ENCODE results near the gene MICB. TPM values are rescaled to one million over a fixed set of nuclear protein-coding genes. Genes with fewer than 3 reads are reported as not detected.
"Not testable (repeated sequence)": the region's sequence is repeated elsewhere in the genome, so short reads cannot be mapped to it uniquely, and the experiment has no call there.

The MICB gene
- total RNA-seq, 1 donor from 2014 or later = 1.9 TPM

DNA sequence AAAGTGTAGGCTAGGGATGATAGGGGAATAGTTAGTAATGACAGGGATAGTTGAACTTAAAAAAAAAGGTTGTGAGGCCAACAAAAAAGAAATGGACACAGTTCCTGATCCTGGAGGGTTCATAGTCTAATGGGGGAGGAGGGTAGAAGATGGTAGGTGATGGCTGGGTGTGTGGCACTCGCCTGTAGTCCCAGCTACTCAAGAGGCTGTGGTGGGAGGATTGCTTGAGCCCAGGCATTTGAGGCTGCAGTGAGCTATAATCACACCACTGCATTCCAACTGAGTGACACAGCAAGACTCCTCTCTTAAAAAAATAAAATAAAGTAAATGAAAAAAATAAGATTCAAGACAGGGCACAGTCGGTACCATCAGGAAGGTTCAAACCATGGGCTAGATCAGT is 2.4 kb upstream of the MICB start:
- DNase-seq (ENCODE audit: low spot score) = no peak
- intact Hi-C loops (cut with DNase I) = loop anchor here (5.0 kb wide), 1 partner anchor 102 kb away; no protein-coding TSS in a partner anchor

DNA sequence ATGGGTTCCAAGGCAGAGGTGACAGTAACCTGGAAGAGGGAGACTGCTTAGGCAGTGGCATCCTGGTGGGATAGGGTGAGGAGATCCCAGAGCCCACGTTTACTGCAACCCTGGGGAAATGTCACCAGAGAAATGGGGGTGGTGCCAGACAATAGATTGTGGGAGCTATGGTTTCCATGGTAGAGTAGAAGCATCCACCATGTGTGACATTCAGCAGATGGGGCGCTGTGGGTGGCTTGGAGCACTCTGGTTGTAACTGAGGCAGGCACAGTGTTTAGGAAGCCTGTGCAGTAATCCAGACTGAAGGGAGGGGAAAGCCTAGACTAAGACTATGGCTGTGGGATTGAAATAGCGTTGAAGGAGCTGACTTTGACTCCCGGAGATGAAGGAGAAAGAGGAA is 1.1 kb upstream of the MICB start:
- DNase-seq (ENCODE audit: low spot score) = not testable (repeated sequence)
- intact Hi-C loops (cut with DNase I) = loop anchor here (5.0 kb wide), 1 partner anchor 100 kb away; no protein-coding TSS in a partner anchor

DNA sequence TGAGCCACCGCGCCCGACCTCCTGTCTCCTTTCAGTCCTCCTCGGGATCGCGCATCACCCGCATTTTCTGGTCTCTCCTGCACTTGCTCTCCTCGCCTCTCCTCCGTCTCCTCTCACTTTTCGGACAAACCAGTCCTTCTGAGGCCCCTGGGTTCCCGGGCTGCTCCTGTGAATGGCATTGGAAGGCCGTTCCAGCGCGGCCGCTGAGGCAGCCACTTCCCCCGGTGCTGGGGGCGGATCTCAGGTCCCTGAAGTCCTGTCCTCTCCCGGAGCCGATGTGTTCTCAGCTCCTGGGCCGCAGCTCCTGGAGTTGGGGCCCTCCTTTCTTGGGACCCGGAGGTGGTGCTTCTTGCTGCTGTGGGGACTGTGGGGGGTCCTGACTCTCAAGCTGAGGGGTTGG is 803 bp downstream of the MICB start:
- intact Hi-C loops (cut with DNase I) = loop anchor here (5.0 kb wide), 1 partner anchor 99 kb away; no protein-coding TSS in a partner anchor
- no peak for DNase-seq (ENCODE audit: low spot score)

DNA sequence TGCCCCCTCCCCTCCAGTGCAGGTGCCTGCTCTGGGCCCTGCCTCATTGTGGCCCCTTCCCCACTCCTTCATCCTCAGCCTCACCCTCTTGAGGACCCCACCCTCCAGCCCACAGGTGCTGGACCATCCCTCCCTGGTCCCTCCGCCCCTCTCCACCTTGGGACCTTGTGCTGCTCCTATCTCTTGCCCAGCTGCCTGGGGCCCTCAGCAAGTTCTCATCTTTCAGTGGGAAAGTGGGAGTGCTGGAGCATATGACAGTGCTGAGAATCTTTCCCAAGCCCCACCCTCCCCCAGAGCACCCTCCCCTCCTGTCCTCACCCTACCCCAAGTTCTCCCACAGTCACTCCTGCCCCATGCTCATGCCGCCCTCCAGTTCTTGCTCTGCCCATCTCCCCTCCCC is 1.7 kb downstream of the MICB start:
- intact Hi-C loops (cut with DNase I) = loop anchor here (5.0 kb wide), 1 partner anchor 98 kb away; no protein-coding TSS in a partner anchor
- DNase-seq (ENCODE audit: low spot score) = not testable (repeated sequence)

DNA sequence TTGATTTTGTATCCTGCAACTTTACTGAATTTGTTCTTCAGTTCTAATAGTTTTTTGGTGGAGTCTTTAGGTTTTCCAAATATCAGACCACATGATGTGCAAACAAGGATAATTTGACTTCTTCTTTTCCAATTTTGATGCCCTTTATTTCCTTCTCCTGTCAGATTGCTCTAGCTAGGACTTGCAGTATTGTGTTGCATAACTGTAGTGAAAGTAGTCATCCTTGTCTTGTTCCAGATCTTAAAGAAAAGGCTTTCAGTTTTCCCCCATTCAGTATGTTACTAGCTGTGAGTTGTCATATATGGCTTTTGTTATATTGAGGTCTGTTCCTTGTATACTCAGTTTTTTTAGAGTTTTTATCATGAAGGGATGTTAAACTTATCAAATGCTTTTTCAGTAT is 4.6 kb downstream of the MICB start:
- intact Hi-C loops (cut with DNase I) = no loop called here
- DNase-seq (ENCODE audit: low spot score) = no peak

DNA sequence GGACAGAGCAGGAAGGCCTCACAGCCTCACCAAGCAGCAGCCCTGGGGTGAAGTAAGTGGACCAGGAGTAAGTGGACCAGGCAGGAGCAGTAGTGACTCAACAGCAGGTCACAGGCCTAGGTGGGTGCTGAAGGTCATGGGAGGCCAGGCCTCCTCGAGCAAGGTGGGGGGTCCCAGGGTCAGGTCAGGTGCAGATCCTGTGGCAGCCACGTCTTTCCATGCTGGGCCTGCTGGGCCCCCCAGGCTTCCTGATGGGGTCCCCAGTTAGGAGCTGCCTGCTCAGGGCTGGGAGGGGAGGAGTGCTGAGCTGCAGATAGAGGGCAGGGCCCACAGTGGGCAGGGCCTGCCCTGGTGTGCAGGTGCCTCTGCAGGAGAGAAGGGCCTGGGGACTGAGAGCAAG is 11.1 kb downstream of the MICB start:
- intact Hi-C loops (cut with DNase I); DNase-seq (ENCODE audit: low spot score): not testable (repeated sequence)

DNA sequence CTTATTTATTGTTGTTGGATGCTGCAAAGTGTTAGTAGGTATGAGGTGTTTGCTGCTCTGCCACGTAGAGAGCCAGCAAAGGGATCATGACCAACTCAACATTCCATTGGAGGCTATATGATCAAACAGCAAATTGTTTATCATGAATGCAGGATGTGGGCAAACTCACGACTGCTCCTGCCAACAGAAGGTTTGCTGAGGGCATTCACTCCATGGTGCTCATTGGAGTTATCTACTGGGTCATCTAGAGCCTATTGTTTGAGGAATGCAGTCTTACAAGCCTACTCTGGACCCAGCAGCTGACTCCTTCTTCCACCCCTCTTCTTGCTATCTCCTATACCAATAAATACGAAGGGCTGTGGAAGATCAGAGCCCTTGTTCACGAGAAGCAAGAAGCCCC is 12.1 kb downstream of the MICB start:
- no peak for DNase-seq (ENCODE audit: low spot score)
- intact Hi-C loops (cut with DNase I) = no loop called here

DNA sequence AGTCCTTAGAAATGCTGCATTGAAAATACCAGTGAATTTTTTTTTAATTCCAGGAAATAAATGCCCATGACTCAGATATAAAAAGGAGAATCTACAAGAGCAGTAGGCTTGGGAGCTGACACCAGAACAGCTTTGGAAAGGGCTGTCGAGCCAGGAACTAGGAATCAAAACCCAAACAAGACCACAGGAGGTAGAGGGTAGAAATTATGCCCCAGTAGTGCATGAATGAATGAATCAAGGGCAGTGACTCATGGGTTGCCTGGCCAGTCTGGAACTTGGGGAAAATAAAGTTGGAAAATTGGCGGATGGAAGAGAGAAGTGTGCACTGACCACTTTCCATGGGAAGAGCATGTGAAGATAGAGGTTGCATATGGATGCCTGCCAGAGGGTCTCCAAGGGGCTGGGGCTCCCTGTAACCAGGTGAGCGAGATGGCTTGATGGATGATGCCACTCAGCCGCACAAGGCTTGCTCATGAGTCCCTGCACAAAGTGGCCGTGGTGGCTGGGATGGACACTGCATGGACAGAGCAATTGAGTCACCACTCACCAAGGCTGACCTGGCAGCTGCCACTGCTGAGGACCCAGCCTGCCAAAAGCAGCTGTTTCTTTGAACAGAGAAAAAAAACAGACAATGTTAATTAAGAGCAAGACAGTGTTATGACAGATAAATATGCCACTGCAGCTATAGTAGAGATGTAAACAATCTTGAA is 15.7 kb downstream of the MICB start:
- no peak for DNase-seq (ENCODE audit: low spot score)
- intact Hi-C loops (cut with DNase I) = no loop called here

DNA sequence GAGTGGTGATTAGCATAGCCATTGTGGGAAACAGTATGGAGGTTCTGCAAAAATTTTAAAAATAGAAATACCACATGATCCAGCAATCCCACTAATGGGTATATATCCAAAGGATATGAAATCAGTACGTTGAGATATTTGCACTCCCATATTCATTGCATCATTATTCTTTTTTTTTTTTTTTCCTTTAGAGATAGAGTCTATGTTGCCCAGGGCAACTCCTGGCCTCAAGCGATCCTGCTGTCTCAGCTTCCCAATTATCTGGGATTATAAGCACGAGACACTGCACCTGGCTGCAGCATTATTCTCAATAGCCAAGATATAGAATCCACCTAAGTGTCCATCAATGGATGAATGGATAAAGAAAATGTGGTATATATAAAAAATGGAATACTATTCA is 23.9 kb downstream of the MICB start:
- no peak for DNase-seq (ENCODE audit: low spot score)
- intact Hi-C loops (cut with DNase I) = no loop called here

DNA sequence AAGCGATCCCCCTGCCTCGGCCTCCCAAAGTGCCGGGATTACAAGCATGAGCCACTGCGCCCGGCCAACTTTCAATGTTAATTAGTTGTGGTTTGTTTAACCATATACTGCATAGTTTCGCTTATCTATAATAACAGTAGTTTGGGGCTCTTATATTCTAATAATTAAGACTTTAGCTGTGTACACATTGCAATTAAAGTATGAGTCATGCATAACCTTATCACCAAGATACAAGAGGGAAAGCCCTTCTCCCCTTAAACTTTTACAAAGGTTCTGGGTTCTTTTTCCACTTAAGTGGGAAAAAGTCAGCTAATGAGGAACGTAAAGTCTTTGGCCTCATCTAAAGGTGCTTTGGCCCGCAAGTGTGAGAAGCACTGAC is 27.6 kb downstream of the MICB start:
- DNase-seq (ENCODE audit: low spot score) = no peak
- intact Hi-C loops (cut with DNase I) = no loop called here

DNA sequence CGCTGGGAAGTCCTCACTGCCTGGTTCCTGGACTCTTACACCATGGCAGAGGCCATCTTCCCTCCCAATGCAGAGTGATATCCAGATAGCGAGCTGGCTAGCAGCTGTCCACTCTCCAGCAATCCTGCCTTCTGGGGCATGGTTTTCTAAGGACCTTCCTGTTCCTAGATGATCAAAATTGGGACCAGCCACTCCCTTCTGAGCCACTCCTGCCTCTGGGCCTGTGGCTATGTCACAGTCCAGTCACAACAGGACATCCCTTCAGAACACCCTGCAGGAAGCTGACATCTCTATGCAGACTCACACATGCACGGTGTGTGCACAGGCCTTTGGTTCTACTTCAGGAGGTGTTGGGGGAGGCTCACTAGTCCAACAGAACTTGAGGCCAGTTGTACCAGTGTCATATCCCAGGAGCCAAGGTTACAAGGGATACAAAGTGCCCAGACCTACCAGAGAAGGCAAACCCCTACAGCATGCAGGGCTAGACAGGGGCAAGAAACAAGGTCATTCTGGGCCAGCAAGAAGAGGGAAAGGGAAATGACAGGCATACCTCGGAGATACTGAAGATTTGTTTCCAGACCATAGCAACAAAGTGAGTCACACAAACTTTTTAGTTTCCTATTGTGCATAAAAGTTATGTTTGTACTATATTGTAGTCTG is 28.1 kb downstream of the MICB start:
- intact Hi-C loops (cut with DNase I) = no loop called here
- no peak for DNase-seq (ENCODE audit: low spot score)

DNA sequence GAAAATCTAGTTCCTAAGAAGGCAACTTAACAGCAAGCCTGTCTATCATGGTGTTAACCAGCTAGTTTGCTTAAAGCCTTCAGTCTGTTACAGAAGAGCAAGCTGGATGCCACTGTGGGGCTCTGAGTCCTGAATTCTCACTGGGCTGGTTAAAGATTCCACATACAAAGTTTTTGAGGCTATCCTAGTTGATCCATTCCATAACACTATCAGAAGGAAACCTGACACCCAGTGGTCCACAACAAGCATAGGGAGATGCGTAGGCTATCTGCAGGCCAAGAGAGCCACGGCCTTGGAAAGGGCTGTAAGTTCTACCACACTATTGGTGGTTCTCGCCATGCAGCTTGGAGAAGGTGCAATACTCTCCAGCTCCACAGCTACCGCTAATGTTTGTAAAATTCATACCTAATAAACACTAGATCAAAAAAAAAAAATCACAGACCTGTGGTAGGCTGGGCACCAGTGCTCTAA is 30.4 kb downstream of the MICB start:
- intact Hi-C loops (cut with DNase I) = no loop called here
- no peak for DNase-seq (ENCODE audit: low spot score)

DNA sequence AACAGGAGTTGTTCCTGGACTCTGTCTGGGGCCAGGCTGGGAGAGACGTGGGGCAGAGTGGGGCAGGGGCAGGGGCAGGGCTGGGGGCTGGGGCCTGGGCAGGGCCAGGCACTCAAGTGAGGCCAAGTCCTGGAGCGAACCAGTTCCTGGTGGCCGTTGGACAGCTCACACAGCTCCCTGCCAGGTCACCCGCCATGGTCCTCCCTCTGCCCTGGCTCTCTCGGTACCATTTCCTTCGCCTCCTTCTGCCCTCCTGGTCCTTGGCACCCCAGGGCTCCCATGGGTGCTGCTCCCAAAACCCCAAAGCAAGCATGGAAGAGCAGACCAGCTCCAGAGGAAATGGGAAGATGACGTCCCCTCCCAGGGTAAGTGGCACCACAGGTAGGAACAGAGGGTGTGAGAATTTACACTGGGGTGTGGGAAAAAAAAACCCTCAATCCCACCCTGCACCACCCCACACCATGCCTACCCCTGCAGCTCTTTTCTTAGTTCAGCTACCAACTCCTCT is 30.9 kb downstream of the MICB start, which contains the start of gene MCCD1:
Gene MCCD1 (plus strand): TSS at position 142 of the 508 bp plus-strand sequence. CDS start 53 bp downstream, at position 195.
- intact Hi-C loops (cut with DNase I) = no loop called here
- no peak for DNase-seq (ENCODE audit: low spot score)

DNA sequence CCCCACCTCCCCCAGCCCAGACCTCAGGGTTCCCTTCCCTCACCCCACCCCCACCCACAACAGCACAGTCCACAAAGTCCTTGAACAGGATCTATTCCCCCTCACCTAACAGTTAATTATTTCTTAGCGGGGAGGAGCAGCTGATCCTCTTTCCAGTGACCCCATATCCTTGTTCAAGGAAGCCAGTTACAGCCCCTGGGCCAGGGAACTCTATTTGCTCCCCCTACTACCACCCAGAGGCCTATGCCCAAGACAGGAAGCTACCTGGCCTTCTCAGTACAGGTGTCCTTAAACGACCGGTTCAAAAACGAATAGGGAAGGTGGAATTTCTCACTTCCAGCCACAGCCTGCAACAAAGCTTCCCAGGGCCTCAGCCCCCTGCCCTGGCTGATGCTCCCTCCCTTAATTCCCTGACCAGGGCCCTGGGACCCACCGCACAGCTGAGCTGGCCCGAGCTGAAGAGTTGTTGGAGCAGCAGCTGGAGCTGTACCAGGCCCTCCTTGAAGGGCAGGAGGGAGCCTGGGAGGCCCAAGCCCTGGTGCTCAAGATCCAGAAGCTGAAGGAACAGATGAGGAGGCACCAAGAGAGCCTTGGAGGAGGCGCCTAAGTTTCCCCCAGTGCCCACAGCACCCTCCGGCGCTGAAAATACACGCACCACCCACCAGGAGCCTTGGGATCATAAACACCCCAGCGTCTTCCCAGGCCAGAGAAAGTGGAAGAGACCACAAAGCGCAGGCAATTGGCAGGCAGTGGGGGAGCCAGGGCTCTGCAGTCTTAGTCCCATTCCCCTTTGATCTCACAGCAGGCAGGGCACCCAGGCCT is 31.6 kb downstream of the MICB start:
- intact Hi-C loops (cut with DNase I) = no loop called here
- DNase-seq (ENCODE audit: low spot score) = no peak

DNA sequence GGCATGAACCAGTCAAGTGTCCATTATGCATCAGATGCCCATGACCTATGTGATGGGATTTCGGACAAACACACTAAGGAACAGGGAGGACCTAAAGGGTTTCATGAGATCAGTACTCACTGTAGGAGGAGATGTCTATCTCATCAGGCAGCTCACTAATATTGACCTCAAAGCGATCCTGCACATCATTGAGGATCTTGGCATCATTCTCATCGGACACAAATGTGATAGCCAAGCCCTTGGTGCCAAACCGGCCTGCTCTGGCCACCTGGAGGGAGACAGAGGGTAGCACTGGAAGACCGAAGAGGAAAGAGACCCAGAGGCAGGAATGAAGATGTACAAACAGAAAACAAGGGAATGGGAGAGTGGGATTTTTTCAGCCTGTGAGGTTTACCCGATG is 32.7 kb downstream of the MICB start:
- intact Hi-C loops (cut with DNase I) = no loop called here

DNA sequence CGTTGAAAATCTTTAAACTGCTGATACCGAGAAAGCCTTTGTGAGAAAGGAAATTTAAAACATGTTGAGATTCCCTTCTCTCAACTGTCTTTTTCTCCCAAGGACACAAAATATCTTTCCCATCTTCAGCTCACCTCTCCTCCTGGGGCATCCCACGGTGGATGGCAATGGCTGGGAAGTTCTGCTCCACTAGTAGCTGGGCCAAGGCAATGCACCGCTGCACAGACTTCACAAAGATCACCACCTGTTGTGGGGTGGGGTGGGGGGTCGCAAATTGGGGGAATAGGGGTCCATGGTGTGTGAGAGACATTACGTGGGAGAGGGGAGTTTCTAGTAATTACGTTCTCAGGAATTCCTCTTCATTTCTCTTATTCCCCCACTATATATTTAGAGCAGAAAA is 33.2 kb downstream of the MICB start:
- no peak for DNase-seq (ENCODE audit: low spot score)
- intact Hi-C loops (cut with DNase I) = no loop called here

More for the DNA sequence above, 32.7 kb downstream of the MICB start:
- DNase-seq (ENCODE audit: low spot score) = no peak

DNA sequence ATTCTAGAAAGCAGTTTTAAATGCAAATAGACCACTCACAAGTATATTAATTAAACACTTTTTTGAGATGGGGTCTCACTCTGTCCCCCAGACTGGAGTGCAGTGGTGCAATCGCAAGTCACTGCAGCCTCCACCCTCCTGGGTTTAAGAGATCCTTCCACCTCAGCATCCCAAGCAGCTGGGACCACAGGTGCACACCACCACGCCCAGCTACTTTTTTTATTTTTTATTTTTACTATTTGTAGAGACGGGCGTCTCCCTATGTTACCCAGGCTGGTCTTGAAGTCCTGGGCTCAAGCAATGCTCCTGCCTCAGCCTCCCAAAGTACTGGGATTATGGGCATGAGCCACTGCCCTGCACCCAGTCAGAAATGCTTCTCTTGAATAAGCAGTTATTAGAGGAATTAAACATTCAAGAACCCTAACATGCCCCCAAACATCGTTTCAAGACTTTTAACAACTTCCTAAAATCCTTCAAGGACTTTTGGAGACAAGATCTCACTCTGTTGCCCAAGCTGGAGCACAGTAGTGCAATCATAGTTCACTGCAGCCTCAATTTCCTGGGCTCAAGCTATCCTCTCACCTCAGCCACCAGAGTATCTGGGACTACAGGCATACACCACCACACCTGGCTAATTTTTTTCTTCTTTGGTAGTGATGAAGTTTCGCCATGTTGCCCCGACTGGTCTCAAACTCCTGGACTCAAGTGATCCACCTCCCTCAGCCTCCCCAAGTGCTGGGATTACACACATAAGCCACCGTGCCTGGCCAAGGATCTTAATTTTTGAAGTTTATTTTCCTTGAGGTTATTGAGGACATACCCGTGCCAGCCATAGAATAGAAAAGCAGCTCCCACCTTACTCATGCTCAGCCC is 34.1 kb downstream of the MICB start:
- intact Hi-C loops (cut with DNase I) = no loop called here
- no peak for DNase-seq (ENCODE audit: low spot score)

DNA sequence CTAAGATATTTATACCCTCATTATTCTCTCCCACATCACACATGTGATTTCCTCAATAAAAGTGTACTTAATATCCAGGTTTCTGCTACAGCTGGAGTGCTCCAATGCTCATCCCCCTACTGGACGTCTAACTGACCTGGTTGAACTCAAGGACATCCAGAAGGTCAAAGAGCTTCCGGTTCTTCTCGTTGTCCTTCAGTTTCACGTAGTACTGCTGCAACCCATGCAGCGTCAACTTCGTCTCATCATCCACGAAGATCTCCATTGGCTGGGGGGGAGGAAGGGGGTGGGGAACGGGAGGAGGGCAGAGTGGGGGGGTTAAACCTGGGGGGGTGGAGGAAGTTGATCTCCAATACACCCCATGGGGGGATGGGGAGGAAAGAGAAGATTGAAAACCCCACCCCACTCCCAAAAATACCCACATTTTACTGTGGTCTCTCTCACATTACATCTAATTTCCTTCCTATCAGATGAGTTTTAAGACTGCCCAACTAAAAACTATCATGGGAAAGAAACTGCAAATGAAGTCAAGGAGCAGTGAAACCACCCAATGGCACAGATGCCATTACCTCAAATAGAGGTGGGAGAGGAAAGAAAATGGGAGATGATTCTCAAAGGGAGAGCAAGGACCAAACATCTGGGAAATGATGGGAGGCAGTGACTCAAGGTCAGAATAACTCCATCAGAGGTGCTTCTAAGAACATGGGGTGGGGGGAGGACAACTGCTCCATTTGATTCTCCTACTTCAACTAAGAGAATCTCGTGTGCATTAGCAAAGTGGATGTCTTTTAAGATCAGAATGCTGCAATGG is 34.9 kb downstream of the MICB start:
- intact Hi-C loops (cut with DNase I) = no loop called here
- DNase-seq (ENCODE audit: low spot score) = no peak

All from cardiac septum (tissue), 1 donor.